Muscle of arm (tissue), 12 donors: ENCODE measurements around the gene AK8. TPM values are rescaled to one million over a fixed set of nuclear protein-coding genes. Genes with fewer than 3 reads are reported as not detected.
A peak's percentile ranks its signal among the peaks of the same experiment; 100 is the strongest.
"Not testable (repeated sequence)": the region's sequence is repeated elsewhere in the genome, so short reads cannot be mapped to it uniquely, and the experiment has no call there.

Source experiments
- DNase-seq: peaks from one replicate; pipeline ENCODE4 v3.0.0-alpha.2; 2013
- polyA plus RNA-seq, 12 donors: library from polyadenylated mRNA; unstranded; fragments of 120-200 nt; gene quantifications; one replicate each; pipeline ENCODE4 v1.2.1, GENCODE V29; 2013; ENCODE audit not compliant: insufficient read length in 12 of 12

AK8 gene
- polyA plus RNA-seq, 12 donors: 0.22 to 1.6 (median 0.45) TPM; not detected in 2

DNA sequence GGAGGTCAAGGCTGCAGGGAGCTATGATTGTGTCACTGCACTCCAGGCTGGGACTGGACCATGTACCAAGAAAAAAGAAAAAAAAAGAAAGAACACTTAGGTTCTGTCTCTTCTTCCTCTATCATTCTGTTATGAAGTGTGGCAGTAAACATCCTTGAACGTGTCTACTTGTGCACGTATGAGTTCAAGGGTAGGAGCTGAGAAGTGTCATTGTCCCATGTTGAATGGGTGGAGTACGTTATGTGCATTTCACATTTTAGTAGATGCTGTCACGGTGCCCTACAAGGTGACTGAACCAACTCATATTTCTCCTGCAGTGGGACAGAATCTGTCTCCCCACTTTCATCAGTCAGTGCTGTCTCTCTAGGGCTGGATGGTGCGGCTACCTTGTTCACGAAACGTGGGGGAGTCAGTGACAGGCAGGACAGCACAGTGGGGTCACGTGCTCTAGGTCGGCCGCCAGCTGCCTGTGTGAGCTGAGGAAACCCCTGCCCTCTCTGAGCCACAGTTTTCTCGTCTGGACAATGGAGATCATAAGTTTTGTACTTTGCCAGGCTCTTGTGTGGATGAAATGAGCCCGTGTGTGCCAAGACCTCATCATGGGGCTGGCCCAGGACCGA, 160.6 kb downstream of the AK8 start:
- no peak for DNase-seq

- DNase-seq: no peak
These were observed 162.1 kb downstream of the AK8 start for GRCh38 chr9:132716007-132716406.

DNA sequence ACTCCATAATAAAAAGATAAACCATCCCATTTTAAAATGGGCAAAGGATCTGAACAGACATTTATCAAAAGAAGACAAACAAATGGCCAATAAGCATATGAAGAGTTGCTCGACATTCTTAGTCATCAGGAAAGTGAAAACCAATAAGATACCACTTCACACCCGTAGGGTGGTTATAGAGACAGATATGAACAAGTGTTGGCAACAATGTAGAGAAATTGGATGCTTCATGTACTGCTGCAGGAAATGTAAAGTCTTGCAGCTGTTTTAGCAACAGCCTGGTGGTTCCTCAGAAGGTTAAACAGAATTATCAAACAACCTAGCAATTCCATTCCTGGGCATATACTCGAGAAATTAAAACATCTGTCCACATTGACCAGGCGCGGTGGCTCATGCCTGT, 165.3 kb downstream of the AK8 start:
- DNase-seq: no peak

DNA sequence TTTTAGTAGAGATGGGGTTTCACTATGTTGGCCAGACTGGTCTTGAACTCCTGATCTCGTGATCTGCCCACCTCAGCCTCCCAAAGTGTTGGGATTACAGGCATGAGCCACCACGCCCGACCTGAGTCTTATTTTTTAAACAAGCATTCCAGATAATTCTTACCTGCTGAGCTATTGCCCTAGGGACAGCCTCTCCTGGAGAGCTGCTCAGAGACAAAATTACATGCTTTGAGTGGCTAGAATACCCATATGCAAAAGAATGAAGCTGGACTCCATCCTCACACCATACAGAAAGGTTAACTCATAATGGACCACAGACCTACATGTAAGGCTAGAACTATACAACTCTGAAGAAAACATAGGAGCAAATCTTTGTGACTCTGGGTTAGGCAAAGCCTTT, 166.2 kb downstream of the AK8 start:
- no peak for DNase-seq

DNA sequence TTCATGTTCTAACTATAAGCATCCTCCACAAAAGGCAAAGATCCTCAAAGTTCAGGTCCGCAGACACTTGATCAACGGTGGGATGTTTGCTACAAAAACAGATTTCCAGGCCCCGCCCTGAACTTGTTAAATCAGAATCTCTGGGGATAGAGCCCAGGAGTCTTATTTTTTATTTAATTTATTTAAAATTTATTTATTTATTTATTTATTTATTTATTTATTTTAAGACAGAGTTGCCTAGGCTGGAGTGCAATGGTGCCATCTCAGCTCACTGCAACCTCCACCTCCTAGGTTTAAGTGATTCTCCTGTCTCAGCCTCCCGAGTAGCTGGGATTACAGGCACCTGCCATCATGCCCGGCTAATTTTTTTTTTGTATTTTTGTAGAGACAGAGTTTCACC, 166.9 kb downstream of the AK8 start:
- not testable (repeated sequence) for DNase-seq

DNA sequence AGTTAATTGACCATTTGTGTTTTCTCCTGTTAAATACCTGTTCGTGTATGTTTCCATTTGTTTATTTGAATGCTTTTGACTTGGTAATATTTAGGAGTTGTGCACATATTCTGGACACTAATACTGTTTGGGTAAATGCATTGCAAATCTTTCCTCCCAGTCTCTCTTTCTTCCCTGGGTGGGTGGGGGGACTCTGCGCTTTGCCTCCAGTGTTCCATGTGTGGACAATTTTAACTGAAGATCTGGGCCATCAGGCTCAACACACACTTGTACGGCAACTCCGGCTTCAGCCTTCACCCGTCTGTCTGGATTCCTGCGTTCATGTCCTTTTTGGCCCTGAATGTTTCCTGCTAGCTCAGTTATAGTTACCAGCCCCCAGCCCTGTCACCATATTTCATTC, 167.8 kb downstream of the AK8 start:
- DNase-seq: no peak

- DNase-seq: no peak
These were observed 169.2 kb downstream of the AK8 start for GRCh38 chr9:132708769-132709430.

GRCh38 chr9:132708239-132708638, 169.8 kb downstream of the AK8 start:
- DNase-seq: no peak

DNA sequence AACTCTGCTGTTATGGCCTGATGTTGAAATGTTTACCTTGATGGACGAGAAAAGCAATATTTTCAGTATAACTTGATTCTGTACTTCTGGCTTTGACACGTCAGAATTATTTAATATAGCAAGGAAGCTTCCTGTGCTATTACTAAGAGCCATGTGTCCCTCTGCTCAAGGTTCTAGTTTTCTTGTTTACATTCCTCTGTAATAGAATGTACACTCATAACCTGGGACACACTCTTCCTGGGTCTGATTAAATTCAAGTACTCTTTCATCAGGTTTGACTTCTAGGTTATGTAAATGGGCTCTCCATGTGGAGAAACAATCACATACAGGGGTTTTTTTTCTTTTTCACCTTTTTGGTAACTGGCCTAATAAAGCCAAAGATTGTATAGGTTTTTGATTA, 174.7 kb downstream of the AK8 start:
- no peak for DNase-seq

- no peak for DNase-seq
These were observed 175.8 kb downstream of the AK8 start for GRCh38 chr9:132702254-132702653.

DNA sequence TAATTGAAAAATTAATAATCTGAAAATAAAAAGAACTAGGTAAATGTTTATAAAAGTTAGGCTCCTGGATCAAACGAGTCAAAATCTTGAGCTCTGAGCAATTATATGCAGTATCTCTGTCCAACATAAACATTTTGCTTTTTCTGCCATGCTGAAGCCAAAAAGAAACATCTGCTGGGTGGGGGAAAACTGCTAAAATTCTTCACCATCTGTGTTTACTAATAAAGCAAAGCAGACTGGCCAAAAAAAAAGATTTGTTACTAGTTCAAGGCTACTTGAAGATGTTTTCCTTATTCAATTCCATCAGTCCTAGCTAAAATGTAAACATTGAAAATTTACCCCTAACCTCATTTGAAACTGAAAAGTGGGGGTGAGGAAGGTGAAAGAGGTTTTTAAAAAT, 178.1 kb downstream of the AK8 start:
- DNase-seq: peak; percentile 43

DNA sequence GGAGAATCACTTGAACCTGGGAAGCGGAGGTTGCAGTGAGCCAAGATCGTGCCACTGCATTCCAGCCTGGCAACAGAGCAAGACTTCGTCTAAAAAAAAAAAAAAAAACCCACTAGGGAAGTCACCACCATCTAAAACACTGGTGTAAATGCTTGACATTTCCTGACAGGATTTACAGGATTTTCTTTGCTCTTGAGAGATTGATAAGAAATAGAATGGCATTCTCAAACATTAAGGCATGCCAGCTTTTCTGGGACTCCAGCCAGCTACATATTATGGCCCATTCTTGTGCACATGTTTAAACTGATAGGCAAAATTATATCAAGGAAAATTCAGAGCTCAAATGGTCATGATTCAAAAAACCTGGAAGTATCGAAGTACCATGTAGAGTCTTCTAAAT, 179.1 kb downstream of the AK8 start:
- DNase-seq: no peak

- no peak for DNase-seq
These were observed 180.9 kb downstream of the AK8 start for GRCh38 chr9:132697230-132697629.

GRCh38 chr9:132694144-132694543, 183.9 kb downstream of the AK8 start:
- DNase-seq: no peak

GRCh38 chr9:132690696-132691095, 187.4 kb downstream of the AK8 start:
- DNase-seq: peak; percentile 71

DNA sequence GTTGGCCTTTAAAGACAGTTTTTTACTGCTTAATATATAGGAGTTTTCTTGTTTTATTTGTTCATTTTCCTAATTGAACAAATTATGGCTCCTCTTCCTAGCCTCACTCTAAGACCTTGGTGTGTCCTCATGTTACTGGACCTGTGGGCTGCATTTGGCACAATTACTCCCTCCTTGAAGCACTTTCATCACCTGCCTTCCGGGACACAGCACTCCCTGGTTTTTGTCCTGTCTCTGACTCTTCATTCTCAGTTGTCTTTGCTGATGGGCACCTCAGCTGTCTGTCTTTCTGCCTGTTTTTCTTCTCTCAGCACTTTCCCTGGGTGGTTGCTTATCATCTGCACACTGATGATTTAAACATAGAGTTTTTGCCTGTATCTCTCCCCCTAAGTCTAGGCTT, 194.2 kb downstream of the AK8 start:
- DNase-seq: no peak

DNA sequence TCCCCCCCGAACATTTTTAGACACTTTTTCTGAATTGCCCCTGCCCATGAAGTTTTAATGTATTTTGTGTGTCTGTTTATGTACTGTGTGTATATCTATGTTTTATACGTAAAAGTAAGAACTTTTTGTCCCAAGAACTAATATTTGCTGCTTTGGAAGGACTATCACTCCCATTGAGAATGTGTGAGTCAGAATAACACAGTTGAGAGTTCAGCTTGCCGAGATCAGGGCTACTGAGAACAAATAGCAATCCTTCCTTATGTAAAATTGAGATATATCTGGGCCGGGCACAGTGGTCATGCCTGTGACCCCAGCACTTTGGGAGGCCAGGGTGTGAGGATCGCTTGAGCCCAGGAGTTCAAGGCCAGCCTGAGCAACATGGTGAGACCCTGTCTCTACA, 196.5 kb downstream of the AK8 start:
- DNase-seq: no peak

GRCh38 chr9:132679946-132680625, 198.0 kb downstream of the AK8 start:
- DNase-seq: no peak

GRCh38 chr9:132677976-132678375, 200.1 kb downstream of the AK8 start:
- DNase-seq: no peak
